Chondrocyte (in vitro differentiated cells): ENCODE data around the gene SLC22A23. TPM values are rescaled to one million over a fixed set of nuclear protein-coding genes. Genes with fewer than 3 reads are reported as not detected.
A peak's percentile ranks its signal among the peaks of the same experiment; 100 is the strongest.

Experiments
- DNase-seq: peaks from one replicate; pipeline ENCODE4 v3.0.0; 2021; ENCODE audit warnings: mixed read lengths, low spot score
- H3K27ac Mint-ChIP-seq: one replicate; pipeline ENCODE4 v1.8.0; 2021; ENCODE audit warnings: mild to moderate bottlenecking, moderate library complexity, mixed read lengths; ENCODE audit not compliant: unreplicated experiment
- H3K27me3 Mint-ChIP-seq: 2 replicates; pipeline ENCODE4 v1.8.0; 2021; ENCODE audit warnings: low read depth, mixed read lengths
- H3K36me3 Mint-ChIP-seq: 2 replicates; pipeline ENCODE4 v1.8.0; 2021; ENCODE audit warnings: low read depth, mixed read lengths
- H3K4me1 Mint-ChIP-seq: 2 replicates; pipeline ENCODE4 v1.8.0; 2021; ENCODE audit warnings: low read depth, mild to moderate bottlenecking, mixed read lengths
- H3K4me3 Mint-ChIP-seq: one replicate; pipeline ENCODE4 v1.8.0; 2021; ENCODE audit warnings: mild to moderate bottlenecking, moderate library complexity, mixed read lengths; ENCODE audit not compliant: unreplicated experiment
- H3K9me3 Mint-ChIP-seq: 2 replicates; pipeline ENCODE4 v1.8.0; 2021; ENCODE audit warnings: low read depth, mixed read lengths
- total RNA-seq: library from RNA; stranded (reverse); gene quantifications from 3 replicates; pipeline ENCODE4 v1.2.1, GENCODE V29; 2021
- TF ChIP-seq, protein P1 (sequence below): fragments of 200-600 bp; sonication (generic); IDR thresholded peaks from 2 replicates; pipeline ENCODE4 v1.5.0; 2021; ENCODE audit warnings: antibody characterized with exemption, mild to moderate bottlenecking, moderate library complexity

The SLC22A23 gene
- total RNA-seq, 1 donor from 2014 or later: 36.4 TPM

DNA sequence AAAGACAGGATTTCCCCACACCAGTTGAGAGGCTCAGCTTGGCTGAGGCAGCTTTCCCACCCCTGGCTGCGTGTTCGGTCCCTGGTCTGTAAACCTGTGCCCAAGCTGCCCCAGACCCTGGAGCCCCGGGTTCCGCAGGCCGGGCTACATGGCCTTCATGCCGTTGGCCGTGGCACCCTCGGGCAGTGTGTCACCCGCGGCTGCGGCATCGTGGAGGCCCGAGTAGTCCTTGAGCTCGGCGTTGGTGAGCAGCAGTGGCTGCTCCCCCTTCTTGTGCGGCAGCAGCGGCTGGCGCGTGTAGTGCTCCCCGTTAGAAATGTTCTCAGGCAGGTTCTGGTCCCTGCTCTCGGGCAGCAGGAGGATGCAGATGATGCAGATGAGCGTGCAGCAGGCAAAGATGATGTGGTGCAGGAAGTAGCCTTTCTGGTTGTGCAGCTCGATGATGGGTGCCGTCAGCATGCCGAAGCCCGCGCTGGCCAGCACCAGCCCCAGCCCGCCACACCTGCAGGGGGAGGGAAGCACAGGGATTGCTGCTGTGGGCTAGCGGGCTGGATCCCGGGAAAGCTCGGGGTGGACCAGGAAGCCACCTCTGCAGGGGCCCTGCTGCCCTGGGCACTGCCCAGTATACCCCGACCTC is 183.8 kb downstream of the SLC22A23 start:
- Mint-ChIP-seq H3K4me1 (no peaks in the 10 kb centered on the region), H3K27ac (no peak overlapping the region), H3K9me3 (no peaks in the 10 kb centered on the region), H3K27me3 (no peaks in the 10 kb centered on the region), H3K36me3 (peaks cover 23% of the 10 kb centered on the region), H3K4me3 (no peak overlapping the region)
- DNase-seq: peak; percentile 85
- TF ChIP-seq, protein P1, sequence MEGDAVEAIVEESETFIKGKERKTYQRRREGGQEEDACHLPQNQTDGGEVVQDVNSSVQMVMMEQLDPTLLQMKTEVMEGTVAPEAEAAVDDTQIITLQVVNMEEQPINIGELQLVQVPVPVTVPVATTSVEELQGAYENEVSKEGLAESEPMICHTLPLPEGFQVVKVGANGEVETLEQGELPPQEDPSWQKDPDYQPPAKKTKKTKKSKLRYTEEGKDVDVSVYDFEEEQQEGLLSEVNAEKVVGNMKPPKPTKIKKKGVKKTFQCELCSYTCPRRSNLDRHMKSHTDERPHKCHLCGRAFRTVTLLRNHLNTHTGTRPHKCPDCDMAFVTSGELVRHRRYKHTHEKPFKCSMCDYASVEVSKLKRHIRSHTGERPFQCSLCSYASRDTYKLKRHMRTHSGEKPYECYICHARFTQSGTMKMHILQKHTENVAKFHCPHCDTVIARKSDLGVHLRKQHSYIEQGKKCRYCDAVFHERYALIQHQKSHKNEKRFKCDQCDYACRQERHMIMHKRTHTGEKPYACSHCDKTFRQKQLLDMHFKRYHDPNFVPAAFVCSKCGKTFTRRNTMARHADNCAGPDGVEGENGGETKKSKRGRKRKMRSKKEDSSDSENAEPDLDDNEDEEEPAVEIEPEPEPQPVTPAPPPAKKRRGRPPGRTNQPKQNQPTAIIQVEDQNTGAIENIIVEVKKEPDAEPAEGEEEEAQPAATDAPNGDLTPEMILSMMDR: no peak

DNA sequence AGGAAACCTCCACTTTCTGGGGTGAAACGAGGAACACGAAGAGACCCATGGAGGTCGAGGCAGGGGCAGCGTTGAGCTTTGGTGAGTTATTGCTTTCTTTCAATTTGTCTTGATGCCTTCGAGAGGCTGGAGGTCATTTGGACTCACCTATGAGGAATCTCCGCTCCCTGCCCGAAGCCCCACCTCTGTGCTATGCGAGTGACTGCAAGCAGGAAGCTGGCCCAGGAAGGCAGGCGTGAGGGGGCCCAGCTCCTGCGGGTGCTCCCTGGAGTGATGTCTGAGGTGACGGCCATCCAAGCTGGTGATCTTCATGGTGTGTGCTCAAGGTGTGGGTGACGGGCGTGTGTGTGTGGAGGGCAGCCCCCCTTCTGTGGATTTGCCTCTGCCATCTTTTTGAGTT is 185.1 kb downstream of the SLC22A23 start:
- H3K4me3 Mint-ChIP-seq: no peak overlapping the region
- TF ChIP-seq, protein P1: no peak
- peak; percentile 60 for DNase-seq
- no peaks in the 10 kb centered on the region for H3K4me1 Mint-ChIP-seq
- no peaks in the 10 kb centered on the region for H3K9me3 Mint-ChIP-seq
- H3K27me3 Mint-ChIP-seq: no peaks in the 10 kb centered on the region
- peaks cover 26% of the 10 kb centered on the region for H3K36me3 Mint-ChIP-seq
- no peak overlapping the region for H3K27ac Mint-ChIP-seq

DNA sequence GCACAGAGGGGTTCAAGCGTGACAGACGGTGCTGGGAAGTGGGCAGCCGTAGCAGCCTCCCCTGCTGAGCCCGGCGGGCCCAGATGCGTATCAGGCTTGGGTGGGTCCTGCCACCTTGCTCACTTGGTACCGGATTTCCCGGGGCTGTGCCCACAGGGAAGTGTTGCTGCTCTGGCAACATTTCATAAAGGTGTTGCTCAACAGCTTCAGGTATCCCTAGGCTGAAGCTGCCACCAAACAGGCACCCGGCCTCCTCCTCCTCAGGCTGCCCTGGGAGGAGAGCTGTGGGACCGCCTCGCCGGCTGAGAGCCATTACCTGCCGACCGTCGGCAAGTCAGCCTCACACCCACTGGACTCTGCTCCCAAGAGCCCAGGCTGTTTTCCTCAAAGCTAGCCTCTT is 186.6 kb downstream of the SLC22A23 start:
- no peak overlapping the region for H3K27ac Mint-ChIP-seq
- H3K27me3 Mint-ChIP-seq: no peaks in the 10 kb centered on the region
- TF ChIP-seq, protein P1: no peak
- no peaks in the 10 kb centered on the region for H3K9me3 Mint-ChIP-seq
- H3K4me3 Mint-ChIP-seq: no peak overlapping the region
- peaks cover 26% of the 10 kb centered on the region for H3K36me3 Mint-ChIP-seq
- no peaks in the 10 kb centered on the region for H3K4me1 Mint-ChIP-seq
- DNase-seq: peak; percentile 68

DNA sequence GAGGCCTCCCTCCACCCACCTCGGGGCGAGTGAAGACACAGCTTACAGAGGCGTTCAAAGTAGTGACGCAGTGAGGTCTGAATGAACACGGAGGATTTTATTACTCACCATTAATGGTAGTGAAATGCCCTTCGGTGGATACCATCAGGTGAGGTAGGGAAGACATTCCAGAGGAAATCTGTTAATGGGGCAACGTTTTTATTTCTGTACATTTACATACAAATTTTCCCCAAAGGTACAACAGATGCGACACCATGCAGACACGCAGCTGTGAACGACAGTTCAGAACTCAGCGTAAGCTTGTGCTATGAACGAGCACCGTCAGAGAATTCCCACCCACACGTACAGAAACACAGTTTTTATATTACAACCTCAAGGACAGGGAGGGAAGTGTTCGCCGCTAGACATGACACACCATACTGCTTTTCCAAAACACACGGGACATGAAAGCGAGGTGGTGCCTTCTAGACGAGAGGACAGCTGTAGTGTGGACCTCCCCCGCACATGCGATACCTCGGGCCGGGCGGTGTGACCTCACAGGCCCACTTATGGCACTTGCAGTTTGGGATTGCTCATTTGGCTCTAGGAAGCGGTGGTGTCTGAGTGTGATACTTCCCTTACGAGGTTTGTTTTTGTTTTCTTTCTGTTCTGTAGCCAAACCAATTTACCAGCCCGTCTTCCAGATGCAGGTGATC is 187.4 kb downstream of the SLC22A23 start:
- peaks cover 26% of the 10 kb centered on the region for H3K36me3 Mint-ChIP-seq

DNA sequence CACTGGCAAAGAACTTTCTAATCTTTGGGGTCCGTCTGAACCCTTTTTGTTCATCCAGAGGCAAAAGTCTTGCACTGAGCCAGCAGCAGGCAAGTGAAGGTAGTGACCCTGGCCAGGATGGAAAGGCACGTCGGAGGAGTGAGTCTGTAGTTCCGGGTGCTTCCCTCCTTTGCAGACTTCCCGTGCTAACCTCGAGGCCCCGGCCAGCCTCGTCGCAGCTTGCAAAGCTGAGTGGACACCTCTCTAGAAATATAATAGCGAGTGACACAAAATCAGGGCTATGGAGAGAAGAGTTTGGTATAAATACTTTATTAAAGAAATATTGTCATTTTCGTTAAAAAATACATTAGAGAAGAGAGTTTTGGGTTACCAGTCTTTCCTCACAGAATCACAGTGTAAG is 188.2 kb downstream of the SLC22A23 start:
- peaks cover 6% of the 10 kb centered on the region for H3K4me1 Mint-ChIP-seq
- peaks cover 27% of the 10 kb centered on the region for H3K36me3 Mint-ChIP-seq
- H3K4me3 Mint-ChIP-seq: no peak overlapping the region
- H3K27ac Mint-ChIP-seq: no peak overlapping the region
- no peaks in the 10 kb centered on the region for H3K27me3 Mint-ChIP-seq
- TF ChIP-seq, protein P1: no peak
- peak; percentile 57 for DNase-seq
- no peaks in the 10 kb centered on the region for H3K9me3 Mint-ChIP-seq

More for the DNA sequence above, 187.4 kb downstream of the SLC22A23 start:
- H3K4me1 Mint-ChIP-seq: peaks cover 6% of the 10 kb centered on the region
- DNase-seq: peak; percentile 64
- H3K27me3 Mint-ChIP-seq: no peaks in the 10 kb centered on the region
- H3K9me3 Mint-ChIP-seq: no peaks in the 10 kb centered on the region
- TF ChIP-seq, protein P1: no peak
- H3K4me3 Mint-ChIP-seq: no peak overlapping the region
- H3K27ac Mint-ChIP-seq: peak overlapping the region; percentile 27
